ENCODE data around the gene AMPD2. TPM values are rescaled to one million over a fixed set of nuclear protein-coding genes. Genes with fewer than 3 reads are reported as not detected.
A peak's percentile ranks its signal among the peaks of the same experiment; 100 is the strongest.

AMPD2 gene
- 108 TPM for total RNA-seq

DNA sequence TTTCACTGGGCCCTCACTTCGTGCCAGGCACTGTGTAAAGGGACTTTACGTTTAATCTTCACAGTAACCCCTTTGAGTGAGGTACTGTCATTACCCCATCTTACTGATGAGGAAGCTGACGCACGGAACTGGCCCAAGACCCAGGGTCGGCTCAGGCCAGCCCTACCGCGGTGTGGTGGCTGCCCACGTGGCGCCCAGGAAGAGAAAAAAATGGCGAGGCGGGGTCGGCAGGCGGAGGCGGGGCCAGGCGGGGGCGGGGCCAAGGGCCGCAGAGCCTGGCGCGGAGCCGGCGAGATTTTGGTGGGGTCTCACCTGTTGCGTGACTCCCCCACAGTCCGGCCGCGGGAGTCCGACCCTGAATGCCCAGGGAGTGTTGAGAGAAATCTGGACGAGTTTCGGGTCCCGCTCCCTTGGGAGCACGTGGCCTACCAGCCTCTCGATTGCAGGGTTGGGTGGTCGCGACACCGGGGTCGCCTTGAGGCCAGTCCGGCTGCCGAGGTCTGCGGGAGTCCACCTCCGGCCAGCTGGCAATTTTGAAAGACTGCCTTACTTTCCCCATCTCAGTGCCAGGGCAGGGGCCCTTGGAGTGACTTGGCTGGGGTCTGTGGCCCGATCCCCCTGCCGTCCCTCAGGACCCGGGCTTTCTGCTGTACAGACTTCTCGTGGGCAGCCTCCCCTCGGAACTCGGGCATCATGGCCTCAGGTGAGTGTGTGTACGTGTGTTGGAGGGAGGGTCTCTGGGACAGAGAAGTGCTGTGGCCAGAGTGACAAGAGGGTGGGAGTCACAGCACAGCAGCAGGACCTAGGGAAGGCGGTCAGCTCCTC is at the start of gene AMPD2, which contains the start of gene GNAT2:
TSS of gene AMPD2 (plus strand) at position 262 of the 825 bp plus-strand sequence. CDS start 1,339 bp downstream, outside the sequence.
TSS of gene GNAT2 (minus strand) at position 41 of the 825 bp plus-strand sequence. CDS start 6,746 bp downstream, outside the sequence.
- peak within 1 kb of the TSS; percentile 61 for H3K4me3 ChIP-seq (ENCODE audit: low read length)
- no peaks in the 10 kb centered on the region for H3K27me3 ChIP-seq (ENCODE audit: insufficient read depth, low read length)

DNA sequence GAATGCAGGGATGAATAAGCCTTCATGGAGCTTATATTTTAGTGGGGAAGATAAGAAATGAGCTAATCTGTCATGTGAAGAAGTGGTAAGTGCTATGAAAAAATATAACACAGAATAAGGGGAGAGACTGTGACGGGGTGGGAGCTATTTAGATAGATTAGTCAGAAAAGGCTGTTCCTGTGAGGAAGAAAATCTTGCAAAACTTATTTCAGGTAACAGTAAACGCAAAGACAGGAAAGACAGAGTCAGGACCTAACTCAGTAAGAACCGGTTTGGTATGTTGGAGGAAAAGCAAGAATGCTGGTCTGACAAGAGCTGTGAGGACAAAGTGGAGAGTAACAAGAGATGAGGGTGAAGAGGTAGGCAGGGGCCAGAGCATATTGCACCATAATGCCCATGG is 49.2 kb upstream of the AMPD2 start:
- Histone ChIP-seq H3K9me3 (ENCODE audit: low read depth, low read length) (no peaks in the 10 kb centered on the region), H3K27me3 (ENCODE audit: insufficient read depth, low read length) (no peaks in the 10 kb centered on the region), H3K4me1 (ENCODE audit: insufficient read depth, low read length) (peaks cover 78% of the 10 kb centered on the region), H3K4me3 (ENCODE audit: low read length) (no peak overlapping the region)

More for the DNA sequence above, at the start of gene AMPD2, which contains the start of gene GNAT2:
- no peaks in the 10 kb centered on the region for H3K9me3 ChIP-seq (ENCODE audit: low read depth, low read length)
- peaks cover 87% of the 10 kb centered on the region for H3K4me1 ChIP-seq (ENCODE audit: insufficient read depth, low read length)

DNA sequence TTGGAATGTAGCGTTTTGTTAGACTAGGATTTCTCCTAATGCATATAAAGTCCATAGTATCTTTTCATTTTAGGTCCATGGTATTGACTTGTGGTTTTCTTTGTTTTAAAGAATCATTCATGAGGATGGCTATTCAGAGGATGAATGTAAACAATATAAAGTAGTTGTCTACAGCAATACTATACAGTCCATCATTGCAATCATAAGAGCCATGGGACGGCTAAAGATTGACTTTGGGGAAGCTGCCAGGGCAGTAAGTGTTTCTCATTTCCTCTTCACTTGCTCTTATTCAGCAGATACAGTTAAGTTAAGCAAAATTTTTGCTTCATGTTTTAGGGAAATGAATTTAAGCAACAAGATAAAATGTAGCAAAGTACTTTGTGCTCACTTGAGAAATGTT is 45.9 kb upstream of the AMPD2 start:
- peaks cover 56% of the 10 kb centered on the region for H3K4me1 ChIP-seq (ENCODE audit: insufficient read depth, low read length)
- H3K9me3 ChIP-seq (ENCODE audit: low read depth, low read length) = no peaks in the 10 kb centered on the region
- no peaks in the 10 kb centered on the region for H3K27me3 ChIP-seq (ENCODE audit: insufficient read depth, low read length)
- H3K4me3 ChIP-seq (ENCODE audit: low read length) = no peak overlapping the region

- no peak overlapping the region for H3K4me3 ChIP-seq (ENCODE audit: low read length)
- peaks cover 11% of the 10 kb centered on the region for H3K4me1 ChIP-seq (ENCODE audit: insufficient read depth, low read length)
- no peaks in the 10 kb centered on the region for H3K9me3 ChIP-seq (ENCODE audit: low read depth, low read length)
- H3K27me3 ChIP-seq (ENCODE audit: insufficient read depth, low read length) = no peaks in the 10 kb centered on the region
These were observed 40.6 kb upstream of the AMPD2 start for GRCh38 chr1:109578947-109579443.

GRCh38 chr1:109579491-109579890 is 40.1 kb upstream of the AMPD2 start:
- no peaks in the 10 kb centered on the region for H3K27me3 ChIP-seq (ENCODE audit: insufficient read depth, low read length)
- peaks cover 6% of the 10 kb centered on the region for H3K4me1 ChIP-seq (ENCODE audit: insufficient read depth, low read length)
- H3K9me3 ChIP-seq (ENCODE audit: low read depth, low read length) = no peaks in the 10 kb centered on the region
- H3K4me3 ChIP-seq (ENCODE audit: low read length) = no peak overlapping the region

- H3K9me3 ChIP-seq (ENCODE audit: low read depth, low read length) = no peaks in the 10 kb centered on the region
- no peaks in the 10 kb centered on the region for H3K27me3 ChIP-seq (ENCODE audit: insufficient read depth, low read length)
- no peaks in the 10 kb centered on the region for H3K4me1 ChIP-seq (ENCODE audit: insufficient read depth, low read length)
- H3K4me3 ChIP-seq (ENCODE audit: low read length) = no peak overlapping the region
These were observed 37.6 kb upstream of the AMPD2 start for GRCh38 chr1:109582021-109582420.

- H3K4me3 ChIP-seq (ENCODE audit: low read length) = no peak overlapping the region
- no peaks in the 10 kb centered on the region for H3K9me3 ChIP-seq (ENCODE audit: low read depth, low read length)
- H3K27me3 ChIP-seq (ENCODE audit: insufficient read depth, low read length) = no peaks in the 10 kb centered on the region
- no peaks in the 10 kb centered on the region for H3K4me1 ChIP-seq (ENCODE audit: insufficient read depth, low read length)
These were observed 34.9 kb upstream of the AMPD2 start for GRCh38 chr1:109584766-109585165.

- no peaks in the 10 kb centered on the region for H3K9me3 ChIP-seq (ENCODE audit: low read depth, low read length)
These were observed 33.6 kb upstream of the AMPD2 start for GRCh38 chr1:109586055-109586454.

GRCh38 chr1:109589177-109589576 is 30.5 kb upstream of the AMPD2 start:
- Histone ChIP-seq H3K9me3 (ENCODE audit: low read depth, low read length) (no peaks in the 10 kb centered on the region), H3K4me1 (ENCODE audit: insufficient read depth, low read length) (no peaks in the 10 kb centered on the region), H3K4me3 (ENCODE audit: low read length) (no peak overlapping the region), H3K27me3 (ENCODE audit: insufficient read depth, low read length) (no peaks in the 10 kb centered on the region)

More at GRCh38 chr1:109586055-109586454, 33.6 kb upstream of the AMPD2 start:
- H3K27me3 ChIP-seq (ENCODE audit: insufficient read depth, low read length) = no peaks in the 10 kb centered on the region
- H3K4me3 ChIP-seq (ENCODE audit: low read length) = no peak overlapping the region
- no peaks in the 10 kb centered on the region for H3K4me1 ChIP-seq (ENCODE audit: insufficient read depth, low read length)

- H3K4me1 ChIP-seq (ENCODE audit: insufficient read depth, low read length) = no peaks in the 10 kb centered on the region
- no peak overlapping the region for H3K4me3 ChIP-seq (ENCODE audit: low read length)
- no peaks in the 10 kb centered on the region for H3K27me3 ChIP-seq (ENCODE audit: insufficient read depth, low read length)
- H3K9me3 ChIP-seq (ENCODE audit: low read depth, low read length) = no peaks in the 10 kb centered on the region
These were observed 30.0 kb upstream of the AMPD2 start for GRCh38 chr1:109589679-109590078.

DNA sequence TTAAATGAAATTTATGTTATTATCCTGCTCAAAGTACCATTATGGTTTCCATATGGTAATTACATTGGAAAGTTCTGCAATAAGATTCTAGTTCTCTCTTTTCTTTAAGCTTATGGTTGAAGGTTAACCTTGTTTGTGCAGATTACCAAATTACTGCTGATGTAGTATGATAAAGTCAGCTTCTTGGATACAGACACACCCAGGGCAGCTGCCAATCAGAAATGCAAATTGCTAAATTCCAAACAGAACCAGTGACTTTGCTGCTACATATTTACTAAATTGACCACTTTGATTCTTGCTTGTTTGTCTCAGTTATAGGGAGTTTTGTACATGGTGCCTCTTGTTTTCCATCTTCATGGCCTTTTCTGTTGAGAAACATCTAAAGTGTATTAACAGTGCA is 26.7 kb upstream of the AMPD2 start:
- Histone ChIP-seq H3K4me3 (ENCODE audit: low read length) (no peak overlapping the region), H3K27me3 (ENCODE audit: insufficient read depth, low read length) (no peaks in the 10 kb centered on the region), H3K9me3 (ENCODE audit: low read depth, low read length) (no peaks in the 10 kb centered on the region), H3K4me1 (ENCODE audit: insufficient read depth, low read length) (no peaks in the 10 kb centered on the region)

DNA sequence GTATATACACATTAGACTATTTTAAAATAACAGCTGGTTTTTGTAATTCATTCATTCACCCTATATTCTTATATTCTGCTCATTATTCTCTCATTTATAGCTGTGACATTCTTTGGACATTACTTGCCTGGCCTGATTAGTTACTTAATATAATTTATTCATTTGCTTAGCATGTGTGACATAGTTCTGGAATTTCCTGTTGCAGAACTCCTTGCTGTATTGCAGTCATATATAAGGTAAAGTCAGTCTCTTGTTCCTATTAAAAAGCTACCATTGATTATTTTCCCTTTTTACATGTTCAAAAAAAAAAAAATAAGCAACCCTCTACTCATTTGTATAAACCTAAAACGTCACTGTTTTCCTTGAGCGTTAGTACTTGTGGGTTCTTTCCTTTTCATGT is 24.1 kb upstream of the AMPD2 start:
- Histone ChIP-seq H3K27me3 (ENCODE audit: insufficient read depth, low read length) (no peaks in the 10 kb centered on the region), H3K4me3 (ENCODE audit: low read length) (no peak overlapping the region), H3K4me1 (ENCODE audit: insufficient read depth, low read length) (no peaks in the 10 kb centered on the region), H3K9me3 (ENCODE audit: low read depth, low read length) (no peaks in the 10 kb centered on the region)

DNA sequence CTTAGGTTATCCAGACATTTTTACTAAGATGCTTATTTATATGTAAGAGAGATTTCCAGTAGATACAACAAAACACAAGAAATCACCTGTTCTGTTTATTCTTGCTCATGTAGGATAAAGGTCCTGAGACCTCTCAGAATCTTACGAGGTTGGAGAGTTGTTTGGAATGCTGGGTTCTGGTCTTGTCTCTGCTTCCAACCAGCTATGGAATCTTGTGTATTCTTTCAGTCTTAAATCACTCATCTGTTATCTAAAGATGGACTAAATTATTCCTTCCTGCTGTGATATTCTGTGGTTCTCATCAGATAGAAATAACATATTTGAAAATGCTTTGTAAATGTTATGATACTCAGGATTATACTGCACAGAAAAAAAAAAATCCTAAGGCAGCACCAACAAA is 21.5 kb upstream of the AMPD2 start:
- H3K9me3 ChIP-seq (ENCODE audit: low read depth, low read length) = no peaks in the 10 kb centered on the region
- no peak overlapping the region for H3K4me3 ChIP-seq (ENCODE audit: low read length)
- no peaks in the 10 kb centered on the region for H3K27me3 ChIP-seq (ENCODE audit: insufficient read depth, low read length)
- H3K4me1 ChIP-seq (ENCODE audit: insufficient read depth, low read length) = no peaks in the 10 kb centered on the region

GRCh38 chr1:109598655-109599054 is 21.0 kb upstream of the AMPD2 start:
- Histone ChIP-seq H3K4me3 (ENCODE audit: low read length) (no peak overlapping the region), H3K9me3 (ENCODE audit: low read depth, low read length) (no peaks in the 10 kb centered on the region), H3K27me3 (ENCODE audit: insufficient read depth, low read length) (no peaks in the 10 kb centered on the region), H3K4me1 (ENCODE audit: insufficient read depth, low read length) (no peaks in the 10 kb centered on the region)

- H3K27me3 ChIP-seq (ENCODE audit: insufficient read depth, low read length) = no peaks in the 10 kb centered on the region
- H3K4me1 ChIP-seq (ENCODE audit: insufficient read depth, low read length) = peaks cover 18% of the 10 kb centered on the region
These were observed 16.4 kb upstream of the AMPD2 start for GRCh38 chr1:109603229-109603628.

GRCh38 chr1:109605381-109605780 is 14.3 kb upstream of the AMPD2 start:
- no peaks in the 10 kb centered on the region for H3K27me3 ChIP-seq (ENCODE audit: insufficient read depth, low read length)
- H3K9me3 ChIP-seq (ENCODE audit: low read depth, low read length) = no peaks in the 10 kb centered on the region
- H3K4me3 ChIP-seq (ENCODE audit: low read length) = no peak overlapping the region
- peaks cover 20% of the 10 kb centered on the region for H3K4me1 ChIP-seq (ENCODE audit: insufficient read depth, low read length)

More at GRCh38 chr1:109603229-109603628, 16.4 kb upstream of the AMPD2 start:
- Histone ChIP-seq H3K9me3 (ENCODE audit: low read depth, low read length) (no peaks in the 10 kb centered on the region), H3K4me3 (ENCODE audit: low read length) (no peak overlapping the region)
